Tibial nerve (tissue), 4 donors: ENCODE data around the gene NEK5.

ENCODE experiments used
- EP300 ChIP-seq, 2 donors: sonication (generic); formaldehyde crosslinking; IDR thresholded peaks; one replicate each; pipeline ENCODE4 v1.6.1; 2017; ENCODE audit warnings: antibody characterized with exemption in 2 of 2, mild to moderate bottlenecking in 1 of 2
- POLR2A ChIP-seq, 2 donors: fragments of 450-650 bp; IDR thresholded peaks; one replicate each; pipeline ENCODE4 v1.6.1; 2017; ENCODE audit warnings: antibody characterized with exemption in 2 of 2, mild to moderate bottlenecking in 2 of 2, moderate library complexity in 2 of 2
- TF ChIP-seq, protein P1 (sequence below), 5 experiments: fragments of 200-600 bp in 3 of 5; fragments of 450-650 bp in 2 of 5; sonication (generic) in 3 of 5; IDR thresholded peaks; one replicate each; pipeline ENCODE4 v1.5.1; 2016 to 2019; ENCODE audit warnings: antibody characterized with exemption in 5 of 5, mild to moderate bottlenecking in 3 of 5, moderate library complexity in 2 of 5

DNA sequence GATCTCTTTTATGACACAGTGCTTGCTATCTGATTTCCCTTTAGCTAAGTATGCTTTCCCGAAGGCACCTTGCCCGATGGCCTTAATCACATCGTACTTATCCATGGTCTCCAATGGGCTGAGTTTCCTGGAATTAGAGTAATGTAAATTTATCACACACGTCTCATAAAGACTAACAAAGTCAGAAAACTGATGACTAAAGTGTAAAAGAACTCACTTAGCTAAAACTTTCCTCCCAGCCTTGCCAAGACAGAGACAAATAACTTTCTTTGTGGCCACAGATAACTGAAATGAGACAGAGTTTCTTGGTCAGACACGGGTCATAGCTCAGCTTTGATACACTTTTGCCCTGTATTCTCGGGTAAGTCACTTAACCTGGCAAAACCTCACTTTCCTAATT is 1.5 kb downstream of the NEK5 start:
- TF ChIP-seq POLR2A (IDR thresholded peaks at IDR 0.05) (no peak), EP300 (IDR thresholded peaks at IDR 0.05) (no peak)
- TF ChIP-seq, protein P1, sequence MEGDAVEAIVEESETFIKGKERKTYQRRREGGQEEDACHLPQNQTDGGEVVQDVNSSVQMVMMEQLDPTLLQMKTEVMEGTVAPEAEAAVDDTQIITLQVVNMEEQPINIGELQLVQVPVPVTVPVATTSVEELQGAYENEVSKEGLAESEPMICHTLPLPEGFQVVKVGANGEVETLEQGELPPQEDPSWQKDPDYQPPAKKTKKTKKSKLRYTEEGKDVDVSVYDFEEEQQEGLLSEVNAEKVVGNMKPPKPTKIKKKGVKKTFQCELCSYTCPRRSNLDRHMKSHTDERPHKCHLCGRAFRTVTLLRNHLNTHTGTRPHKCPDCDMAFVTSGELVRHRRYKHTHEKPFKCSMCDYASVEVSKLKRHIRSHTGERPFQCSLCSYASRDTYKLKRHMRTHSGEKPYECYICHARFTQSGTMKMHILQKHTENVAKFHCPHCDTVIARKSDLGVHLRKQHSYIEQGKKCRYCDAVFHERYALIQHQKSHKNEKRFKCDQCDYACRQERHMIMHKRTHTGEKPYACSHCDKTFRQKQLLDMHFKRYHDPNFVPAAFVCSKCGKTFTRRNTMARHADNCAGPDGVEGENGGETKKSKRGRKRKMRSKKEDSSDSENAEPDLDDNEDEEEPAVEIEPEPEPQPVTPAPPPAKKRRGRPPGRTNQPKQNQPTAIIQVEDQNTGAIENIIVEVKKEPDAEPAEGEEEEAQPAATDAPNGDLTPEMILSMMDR (IDR thresholded peaks at IDR 0.05): no peak
